Endometrial microvascular endothelial cells (primary cell): ENCODE data around the gene MAPK8IP2. TPM values are rescaled to one million over a fixed set of nuclear protein-coding genes. Genes with fewer than 3 reads are reported as not detected.

Source experiments
- in situ Hi-C: cut with HindIII; loops from 2 replicates; pipeline ENCODE4 v1.10.0; 2017; ENCODE audit warnings: low sequenced_read_pairs, low pct_unique_long_range_greater_than_20kb; ENCODE audit errors: inconsistent ontology term
- total RNA-seq: library from RNA; depleted of rRNA; stranded (reverse); fragments of >200 nt; gene quantifications from one replicate; pipeline ENCODE4 v1.2.3, GENCODE V29; 2015; ENCODE audit errors: inconsistent ontology term

Gene MAPK8IP2
- total RNA-seq: 0.93 TPM

DNA sequence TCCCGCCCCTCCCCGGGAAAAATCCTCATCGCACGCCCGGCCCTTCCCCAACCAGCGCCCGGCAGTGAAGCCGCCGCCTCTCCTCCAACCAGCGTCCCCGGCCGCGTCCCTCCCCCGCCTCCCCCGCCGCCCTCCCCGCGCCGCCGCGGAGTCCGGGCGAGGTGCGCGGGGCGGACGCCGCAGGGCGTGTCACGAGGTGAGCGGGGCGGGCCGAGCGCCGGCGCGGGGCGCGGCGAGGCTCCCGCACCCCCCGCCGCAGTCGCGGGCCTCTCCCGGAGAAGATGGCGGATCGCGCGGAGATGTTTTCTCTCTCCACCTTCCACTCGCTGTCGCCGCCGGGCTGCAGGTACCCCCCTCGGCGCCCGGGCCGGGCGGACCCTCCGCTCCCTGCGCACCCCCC lies at the start of gene MAPK8IP2:
Gene MAPK8IP2, plus strand, starts transcription at position 256 of the 400 bp plus-strand sequence. Its CDS starts 26 bp downstream, at position 282.
- in situ Hi-C loops: no loop called here

DNA sequence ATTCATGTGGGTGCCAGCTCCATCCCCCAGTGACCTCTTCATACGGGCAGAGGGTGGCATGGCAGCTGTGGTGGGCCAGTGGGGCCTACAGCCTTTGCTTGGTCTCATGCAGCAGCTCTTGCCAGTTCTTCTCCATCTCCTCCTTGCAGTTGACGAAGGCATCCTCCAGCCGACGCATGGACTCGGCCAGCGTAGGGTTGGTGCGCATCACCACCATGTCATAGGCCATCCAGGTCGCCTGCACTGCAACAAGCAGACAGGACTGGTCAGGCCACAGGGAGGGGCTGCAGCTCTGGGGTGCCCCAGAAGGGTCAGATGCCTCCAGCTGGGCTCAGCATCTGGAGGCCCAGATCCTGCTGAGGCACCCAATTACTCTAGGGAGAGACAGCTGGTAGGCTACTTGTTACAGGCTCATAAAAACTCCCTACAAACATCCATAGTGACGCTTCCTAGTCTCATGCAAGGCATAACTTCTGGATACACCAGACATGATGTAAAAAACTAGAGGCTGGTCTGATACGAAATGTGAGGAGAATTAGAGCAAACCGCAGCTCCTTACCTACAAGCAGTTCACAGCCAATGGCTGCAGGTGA lies 49.3 kb upstream of the MAPK8IP2 start:
- in situ Hi-C loops: no loop called here

DNA sequence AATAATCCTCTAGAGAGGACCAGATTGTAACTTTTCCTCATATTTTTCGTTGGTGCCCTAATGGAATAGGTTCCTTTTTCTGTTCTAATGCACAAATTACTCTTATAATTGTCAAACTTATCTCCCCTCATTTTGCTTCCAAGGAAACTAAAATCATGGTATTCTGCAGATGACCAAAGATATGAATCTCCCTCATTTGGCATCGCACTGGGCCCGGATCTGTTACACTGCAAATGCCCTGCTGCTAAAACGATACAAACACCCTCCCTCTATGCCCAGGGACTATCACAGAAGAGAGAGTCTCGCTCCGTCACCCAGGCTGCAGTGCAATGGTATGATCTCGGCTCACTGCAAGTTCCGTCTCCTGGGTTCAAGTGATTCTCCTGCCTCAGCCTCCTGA lies 47.3 kb upstream of the MAPK8IP2 start:
- in situ Hi-C loops: no loop called here

DNA sequence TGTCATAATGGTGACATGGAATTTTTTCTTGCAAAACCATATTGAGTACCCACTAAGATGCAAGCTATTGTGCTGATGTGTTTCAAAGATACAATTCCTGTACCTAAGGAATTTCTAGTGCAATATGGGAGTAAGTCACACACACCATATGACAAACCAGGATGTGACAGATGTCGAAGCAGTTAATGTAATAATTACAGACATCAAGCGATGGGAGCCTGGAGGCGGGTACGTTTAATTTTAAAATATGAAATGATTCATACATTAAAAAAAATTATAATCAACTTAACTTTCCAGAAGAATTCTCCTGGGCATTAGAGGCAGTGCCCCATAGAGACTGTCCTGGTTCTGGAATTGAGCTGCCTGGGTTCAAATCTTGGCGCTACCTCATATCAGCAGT lies 43.9 kb upstream of the MAPK8IP2 start:
- in situ Hi-C loops: no loop called here

DNA sequence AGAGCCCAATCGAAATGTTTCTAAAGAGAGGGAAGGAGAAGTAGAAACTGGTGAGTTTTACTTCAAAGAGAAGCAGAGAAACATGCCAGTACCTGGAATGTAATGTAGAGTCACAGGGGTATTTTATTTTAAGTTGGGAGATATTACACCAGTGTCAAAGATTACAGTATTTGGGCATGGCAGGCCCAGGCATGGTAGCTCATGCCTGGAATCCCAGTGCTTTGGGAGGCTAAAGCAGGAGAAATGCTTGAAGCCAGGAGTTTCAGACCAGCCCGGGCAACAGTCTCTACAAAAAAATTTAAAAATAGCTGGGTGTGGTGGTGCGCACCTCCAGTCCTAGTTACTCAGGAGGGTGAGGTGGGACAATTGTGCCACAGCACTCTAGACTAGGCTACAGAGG lies 40.6 kb upstream of the MAPK8IP2 start:
- in situ Hi-C loops: no loop called here

DNA sequence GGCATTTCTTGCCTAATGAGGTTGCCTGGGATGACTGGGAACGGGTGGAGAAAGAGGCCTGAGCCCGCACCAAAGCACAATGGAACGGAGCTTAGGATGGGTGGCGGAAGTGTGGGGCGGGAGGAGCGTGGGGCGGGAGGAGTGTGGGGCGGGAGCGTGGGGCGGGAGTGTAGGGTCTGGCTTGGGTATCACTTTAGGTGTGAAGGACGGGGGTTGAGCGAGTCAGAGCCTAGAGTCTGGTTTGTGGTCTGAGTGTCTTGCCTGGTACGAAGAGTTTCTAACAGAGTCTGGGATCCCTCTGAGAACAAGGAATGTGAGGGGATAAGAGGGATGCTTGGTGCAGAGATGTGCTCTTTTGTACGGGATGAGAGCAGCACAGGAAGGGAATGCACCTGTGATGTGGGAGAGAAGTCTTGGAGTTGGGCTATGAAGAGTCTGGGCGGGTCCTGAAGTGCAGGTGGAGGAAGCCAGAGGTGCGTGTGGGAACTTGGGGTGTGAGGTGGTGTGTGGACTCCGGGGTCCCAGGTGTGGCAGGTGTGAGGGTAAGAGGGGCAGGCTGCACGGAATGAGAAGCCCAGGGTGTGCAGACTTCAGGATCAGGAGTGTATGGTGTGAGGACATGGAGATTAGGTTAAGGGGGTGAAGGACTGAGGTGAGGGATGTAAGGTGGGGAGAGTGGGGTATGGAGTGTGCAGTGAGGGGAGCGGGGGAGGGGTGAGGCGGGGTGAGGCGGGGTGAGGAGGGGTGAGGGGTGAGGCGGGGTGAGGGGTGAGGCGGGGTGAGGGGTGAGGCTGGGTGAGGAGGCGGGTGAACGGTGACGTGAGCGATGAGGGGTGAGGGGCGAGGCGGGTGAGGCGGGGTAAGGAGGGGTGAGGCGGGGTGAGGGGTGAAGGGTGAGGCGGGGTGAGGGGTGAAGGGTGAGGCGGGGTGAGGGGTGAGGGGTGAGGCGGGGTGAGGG lies 38.9 kb upstream of the MAPK8IP2 start:
- in situ Hi-C loops: no loop called here

DNA sequence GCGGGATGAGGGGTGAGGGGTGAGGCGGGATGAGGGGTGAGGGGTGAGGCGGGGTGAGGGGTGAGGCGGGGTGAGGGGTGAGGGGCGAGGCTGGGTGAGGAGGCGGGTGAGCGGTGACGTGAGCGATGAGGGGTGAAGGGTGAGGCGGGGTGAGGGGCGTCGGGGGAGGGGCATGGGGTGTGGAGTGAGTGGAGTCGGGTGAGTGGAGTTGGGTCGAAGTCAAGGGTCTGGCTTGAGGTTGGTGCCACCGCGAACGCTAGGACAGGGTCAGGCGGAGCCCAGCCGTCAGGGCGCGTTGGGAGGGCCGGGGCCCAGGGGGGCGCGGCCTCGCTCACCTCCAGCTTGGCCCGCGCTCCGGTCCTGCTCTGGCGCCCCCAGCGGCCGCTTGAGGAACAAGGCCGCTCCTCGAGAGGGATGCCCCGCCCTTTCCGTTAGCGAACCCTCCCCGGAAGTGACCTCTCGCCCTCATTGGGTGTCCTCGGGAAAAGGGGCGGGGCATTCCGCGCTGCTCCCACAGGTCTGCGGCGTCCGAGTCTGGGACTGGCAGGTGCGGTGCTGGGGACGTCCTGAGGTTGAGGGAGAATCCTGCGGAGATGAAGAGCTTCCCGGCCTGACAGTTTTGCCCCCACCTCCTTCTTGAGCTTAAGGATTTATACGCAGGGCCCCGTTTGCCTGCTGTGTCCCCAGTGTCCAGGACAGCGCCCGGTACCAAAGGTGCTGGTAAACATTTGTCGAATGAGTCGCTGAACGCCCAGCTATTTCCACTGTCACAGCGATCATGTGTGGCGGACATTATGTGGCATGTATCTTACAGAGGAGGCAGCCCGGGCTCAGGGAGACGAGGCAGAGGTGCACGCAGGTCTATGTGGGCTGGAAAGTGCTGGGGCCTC lies 37.8 kb upstream of the MAPK8IP2 start, which contains the start of gene SYCE3:
Gene SYCE3, minus strand, starts transcription at position 397 of the 890 bp plus-strand sequence. CDS start 6,514 bp downstream, outside the sequence.
- in situ Hi-C loops: no loop called here

DNA sequence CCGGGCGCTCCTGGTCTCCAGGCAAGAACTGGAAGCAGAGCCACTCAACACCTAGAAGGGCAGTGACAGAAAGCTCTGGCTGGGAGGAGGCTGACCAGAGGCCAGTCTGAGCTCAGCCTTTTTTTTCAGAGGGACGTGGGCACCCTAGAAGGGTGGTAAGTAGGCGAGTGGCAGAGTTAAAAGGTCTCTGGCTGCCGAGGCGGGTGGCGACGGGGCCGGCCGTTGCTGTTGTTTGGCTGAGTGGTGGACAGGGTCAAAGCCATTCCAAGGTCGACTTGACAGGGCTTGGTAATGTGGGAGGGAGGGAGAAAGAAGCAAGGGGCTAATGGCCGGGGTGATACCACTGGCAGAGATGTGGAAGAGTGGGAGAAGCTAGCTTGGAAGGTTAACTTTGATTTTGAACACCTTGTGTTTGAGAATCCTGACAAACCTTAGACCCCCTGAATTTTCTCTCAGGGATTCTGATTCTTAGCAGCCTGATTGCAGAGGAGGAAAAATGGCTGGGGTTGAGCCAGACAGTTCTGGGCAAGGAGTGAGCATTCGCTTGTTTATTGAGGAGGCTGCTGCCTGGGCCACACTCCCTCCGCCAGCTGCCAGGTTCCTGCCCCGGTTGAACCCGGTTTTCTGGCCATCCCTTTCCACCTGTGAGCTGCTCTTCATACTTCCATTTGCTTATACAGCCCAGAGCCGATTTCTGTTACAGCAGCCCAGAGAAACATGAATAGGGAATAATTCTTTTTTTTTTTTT lies 37.0 kb upstream of the MAPK8IP2 start:
- in situ Hi-C loops: no loop called here

DNA sequence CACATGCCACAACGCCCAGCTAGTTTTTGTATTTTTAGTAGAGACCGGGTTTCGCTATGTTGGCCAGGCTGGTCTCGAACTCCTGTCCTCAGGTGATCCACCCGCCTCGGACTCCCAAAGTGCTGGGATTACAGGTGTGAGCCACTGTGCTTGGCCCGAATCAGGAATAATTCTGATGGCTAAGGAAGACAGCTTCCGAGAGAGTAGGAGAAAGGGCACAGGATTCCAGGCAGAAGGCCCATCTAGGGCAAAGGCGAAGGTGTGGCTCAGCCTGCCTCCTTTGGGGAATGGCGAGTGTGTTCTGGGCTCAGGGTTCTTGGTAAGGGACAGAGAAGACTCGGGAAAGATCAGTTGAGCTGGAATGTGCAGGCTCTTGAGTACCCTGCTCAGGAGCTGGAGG lies 36.3 kb upstream of the MAPK8IP2 start:
- in situ Hi-C loops: no loop called here

DNA sequence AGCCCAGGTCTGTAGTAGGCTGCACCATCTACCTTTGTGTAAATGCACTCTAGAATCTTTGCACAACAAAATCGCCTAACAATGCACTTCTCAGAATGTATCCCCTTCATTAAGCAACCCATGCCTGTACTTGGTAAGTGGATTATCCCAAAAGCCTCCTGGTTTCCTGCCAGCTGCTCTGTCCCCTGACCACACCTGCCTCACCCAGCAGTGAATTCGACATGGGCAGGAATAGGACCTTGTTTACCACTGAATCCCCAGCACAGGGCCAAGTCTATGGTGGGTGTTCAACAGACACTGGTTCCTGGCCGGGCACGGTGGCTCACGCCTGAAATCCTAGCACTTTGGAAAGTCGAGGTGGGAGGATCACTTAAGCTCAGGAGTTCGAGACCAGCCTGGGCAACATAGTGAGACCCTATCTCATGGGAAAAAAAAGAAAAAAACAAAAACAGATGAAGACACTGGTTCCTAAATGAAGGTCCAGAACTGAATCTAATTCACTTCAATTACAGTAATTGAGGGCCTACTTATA lies 32.8 kb upstream of the MAPK8IP2 start:
- in situ Hi-C loops: no loop called here

DNA sequence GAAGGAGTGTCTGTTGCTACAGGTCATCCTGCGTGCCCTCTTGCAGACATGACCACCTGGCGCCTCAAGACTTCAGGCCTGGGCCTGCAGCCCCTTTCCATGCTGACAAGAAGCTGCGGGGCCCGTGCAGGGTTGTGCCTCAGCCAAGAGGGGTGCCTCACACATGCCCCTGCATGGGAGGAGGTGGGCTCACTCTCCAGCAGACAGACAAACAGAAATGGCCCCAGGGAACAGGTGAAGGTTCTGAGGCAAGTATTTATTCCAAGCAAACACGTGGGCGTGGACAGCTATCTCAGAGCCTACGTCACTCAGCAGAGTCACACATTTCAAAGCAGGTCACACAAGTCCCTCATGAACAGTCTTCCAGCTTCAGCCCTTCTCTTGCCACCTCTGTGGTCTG lies 32.0 kb upstream of the MAPK8IP2 start:
- in situ Hi-C loops: no loop called here

DNA sequence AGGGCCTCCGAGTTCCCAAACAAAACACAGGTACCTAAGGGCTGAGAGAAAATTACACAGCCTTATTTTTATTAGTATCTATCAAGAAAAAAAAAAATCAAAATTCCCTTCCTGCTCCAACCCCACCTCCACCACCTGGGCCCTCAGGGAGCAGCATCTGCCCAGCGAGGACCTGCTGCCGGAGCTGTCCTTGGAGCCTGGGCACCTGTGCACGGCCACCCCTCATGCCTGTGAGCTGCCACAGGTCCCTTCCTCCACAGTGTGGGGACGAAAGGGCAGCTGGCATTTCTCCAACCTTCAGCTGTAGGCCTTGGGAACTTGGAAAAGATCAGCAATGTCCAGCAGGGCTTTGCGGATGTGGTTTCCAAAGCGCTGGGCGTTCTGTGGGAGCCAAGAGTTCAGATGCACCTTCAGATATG lies 31.5 kb upstream of the MAPK8IP2 start:
- in situ Hi-C loops: no loop called here

DNA sequence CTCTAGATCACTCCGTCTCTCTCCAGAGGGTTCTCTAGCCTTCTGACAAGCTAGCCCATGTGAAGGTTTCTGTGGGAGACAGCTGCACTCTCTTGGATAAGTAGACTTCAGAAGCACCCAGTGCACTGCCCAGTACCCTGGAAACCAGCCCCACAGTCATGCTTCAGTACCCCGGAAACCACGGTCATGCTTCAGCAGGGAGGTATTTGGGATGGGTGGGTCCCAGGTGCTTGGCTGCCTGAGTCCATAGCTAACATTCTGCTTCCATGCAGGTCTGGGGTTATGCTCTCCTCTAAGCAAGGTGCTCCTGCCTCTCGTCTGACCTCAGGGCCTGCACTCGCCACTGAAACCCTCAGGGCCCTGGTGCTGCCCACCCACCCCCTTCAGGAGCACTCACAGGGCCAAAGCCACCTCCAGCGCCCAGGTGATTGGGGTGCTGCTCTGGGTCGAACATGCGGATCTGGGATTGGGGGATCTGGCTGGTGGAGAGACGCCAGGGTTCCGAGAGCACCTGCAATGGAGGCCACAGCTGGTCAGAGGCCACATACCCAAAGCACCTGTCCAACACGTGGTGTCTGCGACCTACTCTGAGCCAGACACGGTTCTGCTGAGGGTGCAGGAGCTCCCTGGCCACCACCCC lies 30.6 kb upstream of the MAPK8IP2 start:
- in situ Hi-C loops: no loop called here

DNA sequence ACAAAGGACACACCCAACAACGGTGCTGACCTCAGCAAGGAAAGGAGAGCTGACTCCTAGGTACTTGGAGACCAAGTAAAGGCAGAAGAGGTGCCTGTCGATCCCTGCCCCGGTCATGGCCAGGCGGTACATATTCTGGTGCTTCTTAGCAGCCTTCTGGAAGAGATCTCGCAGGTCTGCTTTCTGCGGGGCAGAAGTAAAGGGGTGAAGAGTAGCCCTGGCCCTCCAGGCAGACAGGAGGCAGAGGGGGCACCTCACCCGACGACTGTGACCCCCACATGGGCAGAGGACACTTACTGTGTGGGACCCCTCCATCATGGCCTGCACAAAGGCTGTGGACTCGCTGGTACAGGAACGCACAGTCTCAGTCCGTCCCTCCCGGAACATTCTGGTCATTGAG lies 29.7 kb upstream of the MAPK8IP2 start:
- in situ Hi-C loops: no loop called here

DNA sequence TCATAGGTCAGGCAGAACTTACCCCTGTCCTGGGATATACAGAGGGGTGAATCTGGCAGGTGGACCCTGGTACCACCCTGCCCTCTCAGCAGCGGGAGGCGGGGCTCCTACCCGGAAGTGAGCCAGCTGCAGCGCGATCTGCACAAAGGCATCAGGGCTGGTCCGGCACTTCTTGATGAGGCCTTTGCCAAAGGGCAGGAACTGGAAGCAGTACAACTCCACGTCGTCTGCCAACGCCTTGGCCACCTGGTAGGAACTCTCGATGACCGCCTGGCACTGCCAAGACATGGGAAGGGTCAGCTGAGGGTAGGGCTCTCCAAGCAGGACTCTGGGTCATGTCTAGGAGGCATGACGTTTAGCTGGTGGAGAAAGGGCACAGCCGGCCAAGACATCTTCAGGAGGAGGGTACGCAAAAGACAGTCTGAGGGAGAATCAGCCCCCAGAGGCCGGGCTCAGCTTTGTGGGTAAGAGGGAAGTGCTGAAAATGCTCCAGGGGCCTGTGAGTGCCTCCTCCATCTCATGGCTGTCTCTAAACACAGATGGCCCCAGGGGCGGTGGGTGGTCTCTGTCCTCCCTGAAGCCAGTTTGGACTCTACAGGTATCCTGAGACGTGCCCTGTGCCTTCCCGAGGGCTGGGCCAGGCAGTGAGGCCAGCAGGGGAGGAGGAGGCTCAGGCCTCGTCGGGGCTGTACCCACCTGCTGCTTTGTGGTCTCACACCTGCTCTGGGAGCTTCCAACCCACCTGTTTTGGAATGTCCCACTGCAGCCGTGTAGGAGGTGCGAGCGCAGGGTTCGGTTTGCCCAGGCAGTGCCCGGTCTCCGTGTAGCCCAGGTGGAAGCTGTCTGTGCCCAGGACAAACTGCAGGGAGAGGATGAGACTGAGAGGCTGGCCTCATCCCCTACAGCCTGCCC lies 29.1 kb upstream of the MAPK8IP2 start:
- in situ Hi-C loops: no loop called here

DNA sequence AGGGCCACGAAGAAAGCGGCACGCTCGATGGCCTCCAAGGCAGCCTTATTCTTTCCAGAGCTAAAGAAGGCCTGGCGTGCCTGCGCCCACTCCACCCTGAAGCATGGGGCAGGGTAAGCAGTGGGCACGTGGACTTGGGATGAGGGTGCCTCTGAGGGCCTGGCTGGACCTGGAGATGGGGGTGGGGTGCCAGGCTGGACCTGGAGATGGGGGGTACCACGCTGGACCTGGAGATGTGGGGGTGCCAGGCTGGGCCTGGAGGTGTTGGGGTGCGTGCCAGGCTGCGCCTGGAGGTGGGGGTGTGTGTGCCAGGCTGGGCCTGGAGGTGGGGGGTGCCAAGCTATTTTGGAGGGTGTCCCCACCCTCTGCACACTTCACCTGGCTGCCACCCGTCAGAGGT lies 27.6 kb upstream of the MAPK8IP2 start:
- in situ Hi-C loops: no loop called here
